ENCODE results near the gene PRDM13.

The PRDM13 gene

GRCh38 chr6:99617131-99617530, 10.5 kb downstream of the PRDM13 start:
- TF ChIP-seq, protein P1, sequence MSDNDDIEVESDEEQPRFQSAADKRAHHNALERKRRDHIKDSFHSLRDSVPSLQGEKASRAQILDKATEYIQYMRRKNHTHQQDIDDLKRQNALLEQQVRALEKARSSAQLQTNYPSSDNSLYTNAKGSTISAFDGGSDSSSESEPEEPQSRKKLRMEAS (IDR thresholded peaks at IDR 0.05) = no peak

DNA sequence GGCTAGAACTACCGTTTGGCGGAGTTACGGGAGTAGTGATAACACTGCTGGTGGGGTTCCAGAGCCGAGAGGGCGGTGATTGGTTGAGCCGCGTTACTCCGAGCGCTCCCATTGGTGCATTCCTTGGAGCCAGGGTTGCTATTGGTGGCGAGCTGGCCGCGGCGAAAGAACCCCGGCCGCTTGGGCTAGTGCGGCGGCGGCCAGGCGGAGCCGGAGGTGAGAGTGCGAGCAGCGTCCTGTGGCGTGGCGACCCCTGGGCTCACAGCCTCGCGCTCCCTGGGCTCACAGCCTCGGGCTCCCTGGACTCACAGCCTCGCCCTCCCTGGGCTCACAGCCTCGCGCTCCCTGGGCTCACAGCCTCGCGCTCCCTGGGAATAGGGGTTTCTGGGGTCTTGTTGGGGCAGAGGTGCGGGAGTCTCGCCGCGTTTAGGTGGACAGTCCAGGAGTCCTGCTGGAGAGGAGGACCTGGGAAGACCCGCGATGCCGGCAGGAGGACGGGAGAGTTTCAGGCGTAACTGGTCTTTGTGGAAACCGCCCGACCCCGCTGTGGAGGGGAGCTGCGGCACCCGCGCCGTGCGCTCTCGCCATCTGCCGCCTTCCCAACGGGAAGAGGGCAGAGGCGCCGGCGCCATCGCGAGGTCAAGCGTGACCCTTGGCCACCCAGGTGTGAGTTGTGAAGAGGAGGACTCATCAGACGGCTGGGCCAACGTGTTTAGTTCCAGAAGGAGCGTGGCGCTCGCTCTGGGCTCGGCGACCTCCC, 12.2 kb downstream of the PRDM13 start:
- TF ChIP-seq FOXM1 (IDR thresholded peaks at IDR 0.05; ENCODE audit: borderline replicate concordance, low read depth) (no peak), USF1 (IDR thresholded peaks at IDR 0.05) (no peak), ZBTB7A (IDR thresholded peaks at IDR 0.05; ENCODE audit: low read depth) (no peak), TCF12 (IDR thresholded peaks at IDR 0.05; ENCODE audit: low read depth) (no peak), RAD21 (IDR thresholded peaks at IDR 0.05; ENCODE audit: low read depth) (no peak), NFIC (IDR thresholded peaks at IDR 0.05) (no peak), CREB1 (IDR thresholded peaks at IDR 0.05; ENCODE audit: low read depth) (no peak), EGR1 (IDR thresholded peaks at IDR 0.05) (no peak), EP300 (IDR thresholded peaks at IDR 0.05; ENCODE audit: borderline replicate concordance) (no peak)
- TF ChIP-seq, protein P2, sequence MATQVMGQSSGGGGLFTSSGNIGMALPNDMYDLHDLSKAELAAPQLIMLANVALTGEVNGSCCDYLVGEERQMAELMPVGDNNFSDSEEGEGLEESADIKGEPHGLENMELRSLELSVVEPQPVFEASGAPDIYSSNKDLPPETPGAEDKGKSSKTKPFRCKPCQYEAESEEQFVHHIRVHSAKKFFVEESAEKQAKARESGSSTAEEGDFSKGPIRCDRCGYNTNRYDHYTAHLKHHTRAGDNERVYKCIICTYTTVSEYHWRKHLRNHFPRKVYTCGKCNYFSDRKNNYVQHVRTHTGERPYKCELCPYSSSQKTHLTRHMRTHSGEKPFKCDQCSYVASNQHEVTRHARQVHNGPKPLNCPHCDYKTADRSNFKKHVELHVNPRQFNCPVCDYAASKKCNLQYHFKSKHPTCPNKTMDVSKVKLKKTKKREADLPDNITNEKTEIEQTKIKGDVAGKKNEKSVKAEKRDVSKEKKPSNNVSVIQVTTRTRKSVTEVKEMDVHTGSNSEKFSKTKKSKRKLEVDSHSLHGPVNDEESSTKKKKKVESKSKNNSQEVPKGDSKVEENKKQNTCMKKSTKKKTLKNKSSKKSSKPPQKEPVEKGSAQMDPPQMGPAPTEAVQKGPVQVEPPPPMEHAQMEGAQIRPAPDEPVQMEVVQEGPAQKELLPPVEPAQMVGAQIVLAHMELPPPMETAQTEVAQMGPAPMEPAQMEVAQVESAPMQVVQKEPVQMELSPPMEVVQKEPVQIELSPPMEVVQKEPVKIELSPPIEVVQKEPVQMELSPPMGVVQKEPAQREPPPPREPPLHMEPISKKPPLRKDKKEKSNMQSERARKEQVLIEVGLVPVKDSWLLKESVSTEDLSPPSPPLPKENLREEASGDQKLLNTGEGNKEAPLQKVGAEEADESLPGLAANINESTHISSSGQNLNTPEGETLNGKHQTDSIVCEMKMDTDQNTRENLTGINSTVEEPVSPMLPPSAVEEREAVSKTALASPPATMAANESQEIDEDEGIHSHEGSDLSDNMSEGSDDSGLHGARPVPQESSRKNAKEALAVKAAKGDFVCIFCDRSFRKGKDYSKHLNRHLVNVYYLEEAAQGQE (IDR thresholded peaks at IDR 0.05; ENCODE audit: low read depth) = no peak
- TF ChIP-seq, protein P1 (IDR thresholded peaks at IDR 0.05) = no peak

- TF ChIP-seq USF1 (IDR thresholded peaks at IDR 0.05) (no peak), FOXM1 (IDR thresholded peaks at IDR 0.05; ENCODE audit: borderline replicate concordance, low read depth) (no peak), EGR1 (IDR thresholded peaks at IDR 0.05) (no peak), RAD21 (IDR thresholded peaks at IDR 0.05; ENCODE audit: low read depth) (no peak), TAF1 (IDR thresholded peaks at IDR 0.05; ENCODE audit: low read depth) (no peak), CEBPB (IDR thresholded peaks at IDR 0.05) (no peak), ZBTB7A (IDR thresholded peaks at IDR 0.05; ENCODE audit: low read depth) (no peak), YY1 (IDR thresholded peaks at IDR 0.05; ENCODE audit: low read depth) (no peak), TCF12 (IDR thresholded peaks at IDR 0.05; ENCODE audit: low read depth) (no peak), CREB1 (IDR thresholded peaks at IDR 0.05; ENCODE audit: low read depth) (no peak), NFIC (IDR thresholded peaks at IDR 0.05) (no peak), EP300 (IDR thresholded peaks at IDR 0.05; ENCODE audit: borderline replicate concordance) (no peak), TEAD4 (IDR thresholded peaks at IDR 0.05) (no peak)
- TF ChIP-seq, protein P1 (IDR thresholded peaks at IDR 0.05) = no peak
- TF ChIP-seq, protein P2 (IDR thresholded peaks at IDR 0.05; ENCODE audit: low read depth) = no peak
These were observed 12.8 kb downstream of the PRDM13 start for GRCh38 chr6:99619409-99619762.

- TF ChIP-seq FOXM1 (IDR thresholded peaks at IDR 0.05; ENCODE audit: borderline replicate concordance, low read depth) = no peak
- TF ChIP-seq TCF12 (IDR thresholded peaks at IDR 0.05; ENCODE audit: low read depth) = no peak
- TF ChIP-seq, protein P1 (IDR thresholded peaks at IDR 0.05) = no peak
- no peak for TF ChIP-seq YY1 (IDR thresholded peaks at IDR 0.05; ENCODE audit: low read depth)
These were observed 22.7 kb downstream of the PRDM13 start for GRCh38 chr6:99629293-99629692.

- TF ChIP-seq YY1 (IDR thresholded peaks at IDR 0.05; ENCODE audit: low read depth) (no peak), ZBTB7A (IDR thresholded peaks at IDR 0.05; ENCODE audit: low read depth) (no peak), TAF1 (IDR thresholded peaks at IDR 0.05; ENCODE audit: low read depth) (no peak)
These were observed 31.0 kb downstream of the PRDM13 start for GRCh38 chr6:99637629-99638028.

DNA sequence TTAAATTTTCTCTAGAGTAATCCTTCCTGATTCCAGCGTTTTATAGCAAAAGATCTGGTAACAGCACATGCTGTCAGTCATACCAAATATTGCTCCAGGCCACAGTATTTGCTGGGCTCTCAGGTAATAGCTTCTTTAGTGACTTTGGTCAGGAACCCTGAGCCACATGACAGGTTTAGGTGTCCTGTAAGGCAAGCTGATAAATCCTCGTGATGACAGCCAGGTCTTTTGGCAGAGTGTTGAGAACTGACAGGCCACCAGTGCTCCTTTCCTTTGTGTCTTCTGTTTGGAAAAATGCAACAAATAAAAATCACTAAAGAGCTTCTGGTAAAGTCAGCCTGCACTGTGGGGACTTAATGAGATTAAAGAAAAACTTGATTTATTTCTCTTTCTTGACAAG, 34.6 kb downstream of the PRDM13 start:
- TF ChIP-seq TEAD4 (IDR thresholded peaks at IDR 0.05) = no peak
- TF ChIP-seq NFIC (IDR thresholded peaks at IDR 0.05) = no peak
- no peak for TF ChIP-seq ZBTB7A (IDR thresholded peaks at IDR 0.05; ENCODE audit: low read depth)

Measured in Ishikawa (cell line).